ENCODE measurements around the gene CCDC86. TPM values are rescaled to one million over a fixed set of nuclear protein-coding genes. Genes with fewer than 3 reads are reported as not detected.
"Not testable (repeated sequence)": the region's sequence is repeated elsewhere in the genome, so short reads cannot be mapped to it uniquely, and the experiment has no call there.

Gene CCDC86
- total RNA-seq, 1 donor from 2014 or later: 4.7 TPM

DNA sequence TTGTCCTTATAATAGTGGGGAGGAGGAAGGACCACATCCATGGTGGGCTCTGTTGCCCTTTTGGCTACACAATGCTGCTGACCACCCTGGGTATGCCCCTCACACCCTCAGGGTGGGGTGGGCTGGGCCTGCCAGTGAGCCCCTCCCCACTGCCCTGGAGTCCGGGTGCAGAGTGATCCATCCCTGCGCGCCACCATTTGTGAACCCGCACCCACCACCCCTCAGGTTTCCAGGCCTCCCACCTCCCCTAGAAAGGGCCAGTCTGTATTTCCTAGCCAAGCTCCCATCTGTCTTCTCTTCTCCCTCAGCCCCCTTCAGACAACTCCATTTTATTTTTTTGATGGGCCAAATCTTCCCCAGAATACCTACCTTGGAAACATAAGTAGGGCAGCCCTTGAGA lies 31.8 kb upstream of the CCDC86 start:
- Histone ChIP-seq H3K27ac (ENCODE audit: low read depth, low read length) (no peak overlapping the region), H3K36me3 (ENCODE audit: control insufficient read depth in 3 of 3, insufficient read depth in 3 of 3, low read length in 3 of 3) (no peaks in the 10 kb centered on the region), H3K4me3 (ENCODE audit: low read length in 3 of 3) (no peak overlapping the region), H3K9me3 (ENCODE audit: control insufficient read depth in 3 of 3, low read length in 3 of 3) (no peaks in the 10 kb centered on the region), H3K4me1 (ENCODE audit: control insufficient read depth in 3 of 3, insufficient read depth in 3 of 3, low read length in 3 of 3) (no peaks in the 10 kb centered on the region), H3K9ac (ENCODE audit: low read depth in 1 of 3, low read length in 3 of 3) (no peak overlapping the region), H3K27me3 (ENCODE audit: control insufficient read depth in 3 of 3, insufficient read depth in 3 of 3, low read length in 3 of 3) (peaks cover 0 to 6% (median 2%) of the 10 kb centered on the region in 3 donors)

DNA sequence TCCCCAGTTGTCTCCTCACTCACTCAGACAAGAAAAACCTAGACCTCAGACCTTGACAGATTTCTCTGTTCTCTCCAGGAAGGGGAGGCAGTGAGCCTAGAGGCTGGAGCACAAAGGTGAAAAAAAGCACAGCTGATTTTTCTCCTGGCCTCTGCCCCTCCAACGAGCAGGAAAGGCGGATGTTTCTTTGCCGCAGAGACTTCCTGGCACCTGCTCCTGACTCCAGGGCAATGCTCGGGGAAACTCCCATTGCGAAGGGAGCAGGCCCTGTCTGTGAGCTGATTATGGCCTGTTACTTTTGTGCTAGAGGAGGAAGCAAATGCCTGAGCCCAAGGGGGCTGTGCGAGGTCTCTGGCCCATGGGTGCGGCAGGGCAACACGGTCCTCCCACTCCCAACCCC lies 31.3 kb upstream of the CCDC86 start:
- Histone ChIP-seq H3K4me3 (ENCODE audit: low read length in 3 of 3) (no peak overlapping the region), H3K27me3 (ENCODE audit: control insufficient read depth in 3 of 3, insufficient read depth in 3 of 3, low read length in 3 of 3) (peaks cover 0 to 6% (median 2%) of the 10 kb centered on the region in 3 donors), H3K9ac (ENCODE audit: low read depth in 1 of 3, low read length in 3 of 3) (no peak overlapping the region), H3K27ac (ENCODE audit: low read depth, low read length) (no peak overlapping the region), H3K9me3 (ENCODE audit: control insufficient read depth in 3 of 3, low read length in 3 of 3) (no peaks in the 10 kb centered on the region), H3K4me1 (ENCODE audit: control insufficient read depth in 3 of 3, insufficient read depth in 3 of 3, low read length in 3 of 3) (no peaks in the 10 kb centered on the region), H3K36me3 (ENCODE audit: control insufficient read depth in 3 of 3, insufficient read depth in 3 of 3, low read length in 3 of 3) (no peaks in the 10 kb centered on the region)

DNA sequence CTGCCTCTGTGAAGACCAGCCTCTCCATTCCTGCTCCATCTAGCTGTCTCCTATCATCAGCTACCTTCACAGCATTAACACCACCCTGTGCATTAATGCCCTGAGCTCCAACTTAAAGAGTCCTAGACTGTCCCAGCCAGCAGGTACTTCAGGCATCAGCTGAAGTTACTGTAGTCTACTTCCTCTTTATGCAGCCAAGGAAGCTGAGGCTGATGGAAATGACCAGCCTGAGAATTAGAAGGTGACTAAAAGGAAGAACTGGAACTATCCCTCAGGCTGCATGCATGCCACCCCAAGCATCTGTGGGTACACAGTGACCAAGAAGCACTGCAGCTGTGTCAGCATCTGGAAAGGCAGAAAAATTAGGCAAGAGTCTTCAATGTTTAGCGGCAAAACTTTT lies 28.6 kb upstream of the CCDC86 start:
- Histone ChIP-seq H3K27me3 (ENCODE audit: control insufficient read depth in 3 of 3, insufficient read depth in 3 of 3, low read length in 3 of 3) (peaks cover 0 to 2% (median 0%) of the 10 kb centered on the region in 3 donors), H3K4me3 (ENCODE audit: low read length in 3 of 3) (no peak overlapping the region), H3K27ac (ENCODE audit: low read depth, low read length) (no peak overlapping the region), H3K4me1 (ENCODE audit: control insufficient read depth in 3 of 3, insufficient read depth in 3 of 3, low read length in 3 of 3) (no peaks in the 10 kb centered on the region), H3K9me3 (ENCODE audit: control insufficient read depth in 3 of 3, low read length in 3 of 3) (peaks cover 5 to 12% (median 8%) of the 10 kb centered on the region in 3 donors), H3K9ac (ENCODE audit: low read depth in 1 of 3, low read length in 3 of 3) (no peak overlapping the region), H3K36me3 (ENCODE audit: control insufficient read depth in 3 of 3, insufficient read depth in 3 of 3, low read length in 3 of 3) (no peaks in the 10 kb centered on the region)

DNA sequence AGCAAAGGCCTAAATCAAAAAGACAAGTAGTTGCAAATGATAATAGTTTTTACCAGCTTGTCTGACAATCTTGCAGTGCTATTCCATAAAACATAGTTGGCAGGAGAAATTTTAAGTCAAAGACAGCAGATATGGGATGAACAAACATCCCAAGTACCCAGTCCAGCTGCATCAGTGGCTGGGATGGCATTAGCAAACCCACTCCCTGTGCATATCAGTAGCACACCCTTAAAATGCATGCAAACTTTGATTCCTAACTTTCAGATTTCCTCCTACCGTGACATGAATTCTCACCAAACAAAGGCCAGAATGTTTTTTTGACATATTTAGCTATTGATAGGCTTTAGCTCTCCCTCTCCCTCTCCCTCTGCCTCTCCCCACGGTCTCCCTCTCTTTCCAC lies 27.8 kb upstream of the CCDC86 start:
- H3K36me3 ChIP-seq (ENCODE audit: control insufficient read depth in 3 of 3, insufficient read depth in 3 of 3, low read length in 3 of 3): no peaks in the 10 kb centered on the region
- H3K9ac ChIP-seq (ENCODE audit: low read depth in 1 of 3, low read length in 3 of 3): no peak overlapping the region
- no peaks in the 10 kb centered on the region for H3K4me1 ChIP-seq (ENCODE audit: control insufficient read depth in 3 of 3, insufficient read depth in 3 of 3, low read length in 3 of 3)

DNA sequence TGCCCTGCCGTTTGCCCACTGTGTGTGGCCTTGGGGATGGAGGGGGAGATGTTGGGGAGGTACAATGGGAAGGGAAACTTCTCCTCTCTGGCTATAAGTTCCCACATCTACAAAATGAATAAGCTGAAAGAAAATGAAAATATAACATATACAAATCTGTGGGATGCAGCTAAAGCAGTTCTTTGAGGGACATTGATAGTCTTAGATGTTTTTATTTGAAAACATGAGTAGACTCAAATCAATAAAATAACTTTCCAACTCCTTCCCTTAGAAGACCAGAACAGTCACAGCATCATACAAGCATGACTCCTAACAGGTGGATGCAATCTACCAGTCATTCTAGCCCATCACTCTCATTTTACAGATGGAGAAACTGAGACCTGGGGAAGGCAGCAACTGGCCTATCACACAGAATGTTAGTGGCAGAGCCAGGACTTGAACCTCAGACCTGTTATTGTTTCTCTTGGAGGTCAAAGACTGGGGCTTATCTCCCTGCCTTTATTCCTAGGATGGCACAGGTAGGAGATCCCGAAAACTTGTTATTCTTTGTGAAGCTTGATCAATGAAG lies 25.2 kb upstream of the CCDC86 start:
- Histone ChIP-seq H3K27ac (ENCODE audit: low read depth, low read length) (no peak overlapping the region), H3K9ac (ENCODE audit: low read depth in 1 of 3, low read length in 3 of 3) (no peak overlapping the region), H3K36me3 (ENCODE audit: control insufficient read depth in 3 of 3, insufficient read depth in 3 of 3, low read length in 3 of 3) (no peaks in the 10 kb centered on the region), H3K27me3 (ENCODE audit: control insufficient read depth in 3 of 3, insufficient read depth in 3 of 3, low read length in 3 of 3) (no peaks in the 10 kb centered on the region), H3K4me3 (ENCODE audit: low read length in 3 of 3) (no peak overlapping the region), H3K9me3 (ENCODE audit: control insufficient read depth in 3 of 3, low read length in 3 of 3) (peaks cover 5 to 12% (median 8%) of the 10 kb centered on the region in 3 donors), H3K4me1 (ENCODE audit: control insufficient read depth in 3 of 3, insufficient read depth in 3 of 3, low read length in 3 of 3) (no peaks in the 10 kb centered on the region)

More for the DNA sequence above, 27.8 kb upstream of the CCDC86 start:
- H3K4me3 ChIP-seq (ENCODE audit: low read length in 3 of 3): no peak overlapping the region
- peaks cover 5 to 12% (median 8%) of the 10 kb centered on the region in 3 donors for H3K9me3 ChIP-seq (ENCODE audit: control insufficient read depth in 3 of 3, low read length in 3 of 3)
- no peak overlapping the region for H3K27ac ChIP-seq (ENCODE audit: low read depth, low read length)
- H3K27me3 ChIP-seq (ENCODE audit: control insufficient read depth in 3 of 3, insufficient read depth in 3 of 3, low read length in 3 of 3): peaks cover 0 to 2% (median 0%) of the 10 kb centered on the region in 3 donors

DNA sequence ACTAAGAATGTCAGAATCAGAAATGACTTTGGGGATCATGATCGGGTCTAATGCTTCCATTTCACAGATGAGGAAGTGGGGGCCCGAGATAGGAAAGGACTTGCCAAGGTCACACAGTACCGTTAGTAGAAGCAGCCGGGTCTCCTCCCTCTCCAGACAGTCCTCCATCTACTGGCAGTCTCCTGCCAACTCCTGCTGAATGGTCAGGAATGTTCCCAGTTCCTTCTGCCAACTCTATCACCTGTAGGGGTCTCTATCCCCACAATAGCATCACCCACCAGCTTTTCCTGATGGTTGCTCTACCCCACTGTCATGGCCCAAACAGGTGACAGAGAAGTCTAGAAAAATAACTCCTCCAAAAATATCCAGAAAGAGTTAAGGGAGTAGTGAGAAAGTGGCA lies 23.9 kb upstream of the CCDC86 start:
- Histone ChIP-seq H3K27me3 (ENCODE audit: control insufficient read depth in 3 of 3, insufficient read depth in 3 of 3, low read length in 3 of 3) (no peaks in the 10 kb centered on the region), H3K4me3 (ENCODE audit: low read length in 3 of 3) (no peak overlapping the region), H3K4me1 (ENCODE audit: control insufficient read depth in 3 of 3, insufficient read depth in 3 of 3, low read length in 3 of 3) (no peaks in the 10 kb centered on the region), H3K9ac (ENCODE audit: low read depth in 1 of 3, low read length in 3 of 3) (no peak overlapping the region), H3K36me3 (ENCODE audit: control insufficient read depth in 3 of 3, insufficient read depth in 3 of 3, low read length in 3 of 3) (no peaks in the 10 kb centered on the region), H3K27ac (ENCODE audit: low read depth, low read length) (no peak overlapping the region), H3K9me3 (ENCODE audit: control insufficient read depth in 3 of 3, low read length in 3 of 3) (peaks cover 5 to 12% (median 8%) of the 10 kb centered on the region in 3 donors)

DNA sequence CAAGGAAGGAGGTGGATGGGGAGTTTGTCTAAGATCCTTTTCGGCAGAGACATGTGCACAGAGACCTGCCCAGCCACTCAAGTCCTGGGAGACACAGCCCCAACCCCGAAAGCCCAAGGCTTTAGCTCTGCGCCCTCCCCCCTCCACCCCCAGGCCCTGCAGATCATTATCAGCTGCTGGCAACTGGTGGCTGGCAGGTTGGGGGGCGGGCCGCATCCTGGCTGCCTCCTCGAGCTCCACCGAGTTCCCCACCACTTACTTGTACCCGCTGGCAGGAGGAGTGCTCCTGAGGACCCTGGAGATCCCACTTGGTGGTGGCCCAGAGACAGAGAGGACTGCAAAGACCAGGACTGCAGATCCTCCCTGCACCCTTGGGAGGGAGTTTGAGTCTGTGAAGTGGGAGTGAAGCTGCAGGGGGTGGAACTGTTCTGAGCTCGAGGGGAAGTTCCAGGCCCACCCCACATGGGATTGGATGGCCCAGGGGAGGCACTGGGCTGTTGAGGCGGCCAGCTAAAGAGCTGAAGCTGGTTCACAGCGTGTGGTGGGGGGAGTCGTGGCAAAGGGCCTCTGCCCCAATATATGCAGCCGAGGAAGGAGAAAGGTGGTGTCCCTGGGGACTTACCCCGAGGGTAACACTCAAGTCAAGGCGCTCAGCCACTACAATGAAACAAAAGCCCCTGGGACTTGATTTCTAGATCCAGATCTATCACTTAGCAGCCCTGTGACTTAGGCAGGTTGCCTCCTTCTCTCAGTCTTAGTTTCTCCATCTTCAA lies 19.9 kb upstream of the CCDC86 start:
- no peak overlapping the region for H3K4me3 ChIP-seq (ENCODE audit: low read length in 3 of 3)
- no peaks in the 10 kb centered on the region for H3K27me3 ChIP-seq (ENCODE audit: control insufficient read depth in 3 of 3, insufficient read depth in 3 of 3, low read length in 3 of 3)
- peaks cover 0 to 6% (median 2%) of the 10 kb centered on the region in 3 donors for H3K9me3 ChIP-seq (ENCODE audit: control insufficient read depth in 3 of 3, low read length in 3 of 3)
- H3K4me1 ChIP-seq (ENCODE audit: control insufficient read depth in 3 of 3, insufficient read depth in 3 of 3, low read length in 3 of 3): no peaks in the 10 kb centered on the region
- H3K36me3 ChIP-seq (ENCODE audit: control insufficient read depth in 3 of 3, insufficient read depth in 3 of 3, low read length in 3 of 3): no peaks in the 10 kb centered on the region
- H3K9ac ChIP-seq (ENCODE audit: low read depth in 1 of 3, low read length in 3 of 3): no peak overlapping the region
- no peak overlapping the region for H3K27ac ChIP-seq (ENCODE audit: low read depth, low read length)

DNA sequence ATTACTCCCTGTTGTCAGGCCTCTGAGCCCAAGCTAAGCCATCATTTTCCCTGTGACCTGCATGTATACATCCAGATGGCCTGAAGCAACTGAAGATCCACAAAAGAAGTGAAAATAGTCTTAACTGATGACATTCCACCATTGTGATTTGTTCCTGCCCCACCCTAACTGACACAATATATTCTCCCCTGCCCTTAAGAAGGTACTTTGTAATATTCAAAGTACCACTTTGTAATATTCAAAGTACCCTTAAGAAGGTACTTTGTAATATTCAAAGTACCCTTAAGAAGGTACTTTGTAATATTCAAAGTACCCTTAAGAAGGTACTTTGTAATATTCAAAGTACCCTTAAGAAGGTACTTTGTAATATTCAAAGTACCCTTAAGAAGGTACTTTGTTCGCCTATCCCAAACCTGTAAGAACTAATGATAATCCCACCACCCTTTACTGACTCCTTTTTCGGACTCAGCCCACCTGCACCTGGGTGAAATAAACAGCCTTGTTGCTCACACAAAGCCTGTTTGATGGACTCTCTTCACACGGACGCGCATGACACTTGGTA lies 18.1 kb upstream of the CCDC86 start:
- H3K9ac ChIP-seq (ENCODE audit: low read depth in 1 of 3, low read length in 3 of 3); H3K36me3 ChIP-seq (ENCODE audit: control insufficient read depth in 3 of 3, insufficient read depth in 3 of 3, low read length in 3 of 3); H3K9me3 ChIP-seq (ENCODE audit: control insufficient read depth in 3 of 3, low read length in 3 of 3); H3K4me1 ChIP-seq (ENCODE audit: control insufficient read depth in 3 of 3, insufficient read depth in 3 of 3, low read length in 3 of 3); H3K27me3 ChIP-seq (ENCODE audit: control insufficient read depth in 3 of 3, insufficient read depth in 3 of 3, low read length in 3 of 3); H3K4me3 ChIP-seq (ENCODE audit: low read length in 3 of 3); H3K27ac ChIP-seq (ENCODE audit: low read depth, low read length): not testable (repeated sequence)

DNA sequence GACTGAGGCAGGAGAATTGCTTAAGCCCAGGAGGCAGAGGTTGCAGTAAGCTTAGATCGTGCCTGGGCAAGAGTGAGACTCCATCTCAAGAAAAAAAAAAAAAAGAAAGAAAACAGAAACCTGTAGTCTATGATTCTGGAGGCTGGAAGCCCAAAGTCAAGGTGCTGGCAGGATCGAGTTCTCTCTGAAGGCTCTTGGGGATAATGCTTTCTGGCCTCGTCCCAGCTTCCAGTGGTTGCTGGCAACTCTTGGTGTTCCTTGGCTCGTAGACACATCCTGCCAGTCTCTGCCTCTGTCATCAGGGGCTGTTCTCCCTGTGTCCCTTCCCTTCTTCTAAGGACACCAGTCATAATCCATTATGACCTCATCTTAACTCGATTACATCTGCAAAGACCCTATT lies 16.8 kb upstream of the CCDC86 start:
- Histone ChIP-seq H3K9me3 (ENCODE audit: control insufficient read depth in 3 of 3, low read length in 3 of 3) (no peaks in the 10 kb centered on the region), H3K9ac (ENCODE audit: low read depth in 1 of 3, low read length in 3 of 3) (no peak overlapping the region), H3K36me3 (ENCODE audit: control insufficient read depth in 3 of 3, insufficient read depth in 3 of 3, low read length in 3 of 3) (no peaks in the 10 kb centered on the region), H3K27ac (ENCODE audit: low read depth, low read length) (no peak overlapping the region), H3K4me1 (ENCODE audit: control insufficient read depth in 3 of 3, insufficient read depth in 3 of 3, low read length in 3 of 3) (no peaks in the 10 kb centered on the region), H3K27me3 (ENCODE audit: control insufficient read depth in 3 of 3, insufficient read depth in 3 of 3, low read length in 3 of 3) (no peaks in the 10 kb centered on the region), H3K4me3 (ENCODE audit: low read length in 3 of 3) (no peak overlapping the region)

DNA sequence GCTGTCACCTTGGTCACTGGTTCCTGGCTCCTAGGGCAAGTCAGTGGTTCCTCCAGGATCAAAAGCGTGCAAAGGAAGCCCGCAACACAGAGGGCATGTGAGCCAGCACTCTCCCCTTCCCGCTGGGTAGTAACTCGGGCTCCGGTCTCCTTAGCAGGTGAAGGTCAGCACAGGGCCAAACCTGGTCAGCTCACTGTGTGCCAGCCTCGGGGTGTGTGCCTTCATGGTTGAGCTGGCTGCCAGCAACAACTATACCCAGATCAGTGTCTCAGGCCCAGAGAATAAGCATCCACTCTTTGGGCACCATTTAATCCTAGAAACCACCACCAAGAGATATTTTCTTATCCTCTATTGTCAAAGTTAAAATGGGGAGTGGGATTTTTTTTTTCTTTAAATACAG lies 16.1 kb upstream of the CCDC86 start:
- H3K27ac ChIP-seq (ENCODE audit: low read depth, low read length): no peak overlapping the region
- no peak overlapping the region for H3K4me3 ChIP-seq (ENCODE audit: low read length in 3 of 3)
- H3K9me3 ChIP-seq (ENCODE audit: control insufficient read depth in 3 of 3, low read length in 3 of 3): no peaks in the 10 kb centered on the region
- H3K9ac ChIP-seq (ENCODE audit: low read depth in 1 of 3, low read length in 3 of 3): no peak overlapping the region
- peaks cover 0 to 2% (median under 1%) of the 10 kb centered on the region in 3 donors for H3K4me1 ChIP-seq (ENCODE audit: control insufficient read depth in 3 of 3, insufficient read depth in 3 of 3, low read length in 3 of 3)
- H3K27me3 ChIP-seq (ENCODE audit: control insufficient read depth in 3 of 3, insufficient read depth in 3 of 3, low read length in 3 of 3): no peaks in the 10 kb centered on the region
- H3K36me3 ChIP-seq (ENCODE audit: control insufficient read depth in 3 of 3, insufficient read depth in 3 of 3, low read length in 3 of 3): no peaks in the 10 kb centered on the region
